GM18951 (cell line): ENCODE measurements around the gene GPR158.

Experiments
- POLR2A ChIP-seq: IDR thresholded peaks from 4 replicates; pipeline ENCODE4 v1.6.1; 2011; ENCODE audit warnings: mild to moderate bottlenecking; ENCODE audit not compliant: insufficient read length, insufficient read depth; ENCODE audit errors: extremely low read depth
- in situ Hi-C: fragments of 300-500 bp; cut with MboI; formaldehyde crosslinking; loops from one replicate; pipeline ENCODE4 v1.12.0; 2022; ENCODE audit warnings: low sequenced_read_pairs, mixed read lengths, inconsistent platforms; ENCODE audit not compliant: unreplicated experiment

Gene GPR158

DNA sequence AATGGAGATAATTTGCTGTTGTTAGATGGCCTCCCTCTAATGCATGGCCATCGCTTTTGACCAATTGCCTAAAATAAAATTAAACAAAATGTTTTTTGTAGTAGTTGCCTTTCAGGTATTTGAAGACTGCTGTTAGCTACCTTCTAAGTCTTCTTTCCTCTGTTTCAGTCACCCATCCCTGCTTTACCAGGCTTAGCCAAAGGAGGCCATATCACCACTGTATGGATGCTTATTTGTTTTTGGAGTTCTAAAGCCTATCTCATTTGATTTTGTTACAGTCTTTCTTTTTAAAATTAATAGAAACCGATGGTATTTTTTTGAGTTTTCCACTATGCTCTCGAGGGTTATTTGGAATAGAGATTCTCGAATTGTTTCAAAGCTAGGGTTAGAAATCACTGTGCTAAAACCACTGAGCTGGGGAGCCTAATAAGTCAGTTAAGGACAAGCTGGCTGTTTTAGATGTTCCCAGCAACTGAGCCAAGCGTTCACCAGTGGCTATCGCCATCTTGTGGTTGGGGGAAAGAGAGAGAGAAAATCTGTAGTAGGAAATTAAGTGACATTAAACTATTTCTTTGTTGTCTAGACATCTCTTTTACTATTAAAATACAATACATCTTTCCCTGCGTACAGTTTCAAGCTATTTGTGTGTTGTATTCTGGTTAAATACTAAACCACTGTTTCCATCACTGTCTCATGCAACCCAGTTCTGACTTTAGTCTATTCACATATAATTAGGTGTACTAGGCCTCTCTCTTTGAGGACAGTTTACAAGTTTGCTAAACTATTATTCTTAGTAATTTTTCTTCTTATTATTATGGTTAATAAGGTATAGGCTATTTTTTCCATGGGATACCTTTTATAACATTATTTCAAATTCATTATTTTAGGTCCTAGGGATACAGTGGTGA lies 52.2 kb downstream of the GPR158 start:
- in situ Hi-C loops = no loop called here
- no peak for TF ChIP-seq POLR2A

DNA sequence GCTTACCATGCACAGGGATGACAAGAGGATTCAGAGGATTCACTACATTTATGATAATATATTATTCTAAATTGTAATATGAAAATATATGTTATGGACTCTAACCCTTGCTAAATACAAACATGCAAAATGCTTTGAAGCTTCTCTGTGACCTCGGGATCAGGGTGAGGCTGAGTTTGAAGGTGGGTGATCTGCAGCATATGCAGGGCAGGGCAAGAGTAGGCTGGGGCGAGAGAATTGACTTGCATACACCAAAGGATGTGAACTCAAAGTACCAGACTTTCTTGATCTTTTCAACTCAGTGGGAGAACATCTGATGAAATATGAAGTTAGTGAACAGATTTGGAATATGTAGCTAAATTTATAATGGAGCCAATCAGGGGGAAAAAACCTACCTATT lies 57.0 kb downstream of the GPR158 start:
- TF ChIP-seq POLR2A = no peak
- in situ Hi-C loops = no loop called here

DNA sequence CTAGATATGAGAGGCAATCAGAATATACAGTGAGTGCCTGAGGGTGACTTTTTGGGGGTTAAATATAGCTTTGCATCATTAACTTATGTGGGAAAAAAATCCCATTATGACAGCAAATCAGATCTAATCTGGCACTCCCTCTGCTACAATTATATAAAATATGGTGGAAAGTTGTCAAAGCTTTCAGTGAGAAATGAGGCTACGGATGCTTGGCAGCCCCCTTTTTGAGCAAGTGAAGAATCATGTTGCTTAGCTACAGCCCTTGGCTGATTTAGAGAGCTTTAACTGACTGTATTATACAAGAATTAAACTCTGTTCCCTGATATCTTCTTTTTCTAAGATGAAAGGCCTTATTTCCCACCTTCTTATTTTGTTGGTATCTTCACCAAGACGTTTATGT lies 57.4 kb downstream of the GPR158 start:
- in situ Hi-C loops = no loop called here
- no peak for TF ChIP-seq POLR2A

DNA sequence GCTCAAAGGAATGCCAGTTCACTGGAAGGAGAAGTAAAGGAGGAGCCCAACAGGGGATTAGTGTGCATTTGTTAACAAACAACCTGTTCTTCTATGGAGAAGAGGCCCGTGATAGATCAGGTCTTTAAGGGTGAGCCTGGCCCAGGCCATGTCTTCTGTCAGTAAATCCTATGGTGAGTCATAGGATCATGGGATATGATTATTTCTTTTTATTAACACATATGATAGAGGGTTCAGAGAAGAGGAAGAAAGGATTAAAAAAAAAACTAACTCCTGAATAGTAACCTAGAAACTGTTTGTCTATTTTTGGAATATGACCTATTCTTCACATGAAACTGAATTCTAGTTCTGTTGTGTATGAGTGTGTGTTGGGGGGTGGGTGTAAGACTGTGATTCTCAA lies 70.4 kb downstream of the GPR158 start:
- in situ Hi-C loops = no loop called here
- no peak for TF ChIP-seq POLR2A

DNA sequence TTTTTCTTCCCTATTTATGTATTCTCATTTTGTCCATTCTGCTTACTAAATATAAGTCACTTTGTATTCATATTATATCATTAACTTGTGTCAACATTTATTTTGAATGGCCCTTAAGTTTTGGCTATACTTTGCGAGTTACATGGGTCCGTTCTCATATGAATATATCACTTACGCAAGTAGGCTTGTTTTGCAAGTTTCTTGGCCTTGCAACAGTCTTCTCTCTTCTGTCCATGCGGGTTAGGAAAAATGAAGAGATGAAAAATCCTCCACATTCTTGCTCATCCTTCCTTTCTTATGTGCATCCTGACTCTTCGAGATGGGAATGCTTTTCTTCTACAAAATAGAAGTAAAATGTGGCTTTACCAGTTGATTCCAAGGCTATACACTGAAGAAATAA lies 82.8 kb downstream of the GPR158 start:
- no peak for TF ChIP-seq POLR2A
- in situ Hi-C loops = no loop called here

DNA sequence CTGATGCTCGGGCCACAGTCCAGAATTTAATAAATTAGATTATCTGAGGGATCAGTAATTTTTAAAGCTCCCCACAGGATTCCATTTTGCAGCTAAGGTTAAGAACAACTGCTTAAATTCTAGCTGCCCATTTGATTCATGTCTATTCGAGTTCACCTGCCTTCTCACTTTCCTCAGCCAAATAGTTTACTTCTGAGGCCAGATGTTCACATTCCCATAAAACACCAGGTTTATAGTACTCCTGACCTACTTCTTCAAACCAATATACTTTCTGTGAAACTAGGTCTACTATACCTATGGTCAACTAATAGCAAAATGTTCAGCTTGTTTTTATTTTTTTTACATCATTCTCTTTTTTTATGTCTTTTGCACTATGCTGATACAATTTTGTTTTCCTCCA lies 86.3 kb downstream of the GPR158 start:
- in situ Hi-C loops = no loop called here

DNA sequence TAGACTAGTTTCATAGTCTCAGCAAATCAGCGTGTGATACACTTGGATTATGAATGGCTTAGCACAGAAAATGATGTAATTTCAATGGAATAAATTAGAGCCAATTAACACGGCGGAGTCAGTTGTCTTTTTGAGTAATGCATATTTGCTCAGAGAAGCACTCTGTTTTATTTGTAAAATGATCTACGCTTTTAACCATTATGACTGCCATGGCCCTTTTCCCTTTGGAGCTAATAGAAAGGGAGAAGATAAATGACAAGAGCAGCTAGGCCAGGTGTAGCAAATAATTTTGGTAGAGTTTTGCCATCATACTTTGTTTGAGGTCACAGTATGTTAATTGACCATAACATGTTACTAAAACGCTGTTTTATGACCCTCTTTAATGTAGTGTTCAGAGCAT lies 86.8 kb downstream of the GPR158 start:
- TF ChIP-seq POLR2A = no peak
- in situ Hi-C loops = no loop called here

More for the DNA sequence above, 86.3 kb downstream of the GPR158 start:
- no peak for TF ChIP-seq POLR2A

GRCh38 chr10:25263931-25264330 lies 89.1 kb downstream of the GPR158 start:
- no peak for TF ChIP-seq POLR2A
- in situ Hi-C loops = no loop called here

- no peak for TF ChIP-seq POLR2A
- in situ Hi-C loops = no loop called here
Observed at GRCh38 chr10:25278180-25278579, 103.4 kb downstream of the GPR158 start.

- no peak for TF ChIP-seq POLR2A
Observed at GRCh38 chr10:25280076-25280475, 105.3 kb downstream of the GPR158 start.

GRCh38 chr10:25280573-25280972 lies 105.8 kb downstream of the GPR158 start:
- TF ChIP-seq POLR2A = no peak
- in situ Hi-C loops = no loop called here

More at GRCh38 chr10:25280076-25280475, 105.3 kb downstream of the GPR158 start:
- in situ Hi-C loops = no loop called here

GRCh38 chr10:25285809-25286208 lies 111.0 kb downstream of the GPR158 start:
- no peak for TF ChIP-seq POLR2A
- in situ Hi-C loops = no loop called here

GRCh38 chr10:25288181-25288580 lies 113.4 kb downstream of the GPR158 start:
- TF ChIP-seq POLR2A = no peak

More at GRCh38 chr10:25288181-25288580, 113.4 kb downstream of the GPR158 start:
- in situ Hi-C loops = no loop called here
